ENCODE measurements around the gene RSU1. TPM values are rescaled to one million over a fixed set of nuclear protein-coding genes. Genes with fewer than 3 reads are reported as not detected.
A peak's percentile ranks its signal among the peaks of the same experiment; 100 is the strongest.

Gene RSU1
- total RNA-seq, 1 donor, result 155 TPM

DNA sequence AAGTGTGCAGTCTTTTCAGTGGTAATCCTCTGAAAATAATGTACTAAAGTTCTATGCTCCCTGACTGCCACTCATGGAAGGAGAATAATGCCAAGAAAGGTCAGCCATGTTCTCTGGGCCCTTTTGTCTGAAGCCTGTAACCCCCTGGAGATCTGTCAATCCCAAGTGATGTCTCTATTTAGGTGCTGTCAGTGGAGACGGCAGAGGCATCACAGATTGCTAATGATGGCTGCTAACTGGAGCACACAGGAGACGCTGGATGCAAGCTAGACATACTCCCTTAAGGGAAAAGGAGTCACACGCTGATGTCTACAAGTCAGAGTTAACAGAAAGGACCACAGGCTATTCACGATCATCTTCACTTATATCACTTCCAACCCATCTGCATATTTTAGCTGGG, 118.8 kb downstream of the RSU1 start:
- DNase-seq (ENCODE audit: low read depth), result no peak
- TF ChIP-seq, protein P1, sequence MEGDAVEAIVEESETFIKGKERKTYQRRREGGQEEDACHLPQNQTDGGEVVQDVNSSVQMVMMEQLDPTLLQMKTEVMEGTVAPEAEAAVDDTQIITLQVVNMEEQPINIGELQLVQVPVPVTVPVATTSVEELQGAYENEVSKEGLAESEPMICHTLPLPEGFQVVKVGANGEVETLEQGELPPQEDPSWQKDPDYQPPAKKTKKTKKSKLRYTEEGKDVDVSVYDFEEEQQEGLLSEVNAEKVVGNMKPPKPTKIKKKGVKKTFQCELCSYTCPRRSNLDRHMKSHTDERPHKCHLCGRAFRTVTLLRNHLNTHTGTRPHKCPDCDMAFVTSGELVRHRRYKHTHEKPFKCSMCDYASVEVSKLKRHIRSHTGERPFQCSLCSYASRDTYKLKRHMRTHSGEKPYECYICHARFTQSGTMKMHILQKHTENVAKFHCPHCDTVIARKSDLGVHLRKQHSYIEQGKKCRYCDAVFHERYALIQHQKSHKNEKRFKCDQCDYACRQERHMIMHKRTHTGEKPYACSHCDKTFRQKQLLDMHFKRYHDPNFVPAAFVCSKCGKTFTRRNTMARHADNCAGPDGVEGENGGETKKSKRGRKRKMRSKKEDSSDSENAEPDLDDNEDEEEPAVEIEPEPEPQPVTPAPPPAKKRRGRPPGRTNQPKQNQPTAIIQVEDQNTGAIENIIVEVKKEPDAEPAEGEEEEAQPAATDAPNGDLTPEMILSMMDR (IDR thresholded peaks at IDR 0.05; ENCODE audit: insufficient read depth, low read length), result no peak
- no peak overlapping the region for H3K4me3 ChIP-seq (ENCODE audit: low read depth, low read length)

DNA sequence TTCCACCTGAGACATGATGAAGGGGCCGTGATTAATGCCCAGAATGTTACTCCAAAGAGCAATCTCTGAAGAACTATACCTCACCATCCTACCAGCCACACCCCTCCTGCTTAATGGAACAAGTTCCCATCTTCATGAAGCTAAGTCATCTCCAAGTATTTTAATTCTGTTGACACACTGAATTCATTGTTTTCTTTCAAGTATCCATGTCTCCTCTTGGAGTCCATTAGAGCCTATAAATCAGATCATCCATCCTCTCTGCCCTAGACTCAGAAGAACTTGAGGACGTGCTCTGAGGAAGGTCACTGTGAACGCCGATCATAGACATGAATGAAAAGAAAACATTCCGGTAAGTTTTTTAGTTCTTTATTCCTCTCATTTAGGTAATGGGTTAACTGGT, 126.8 kb downstream of the RSU1 start:
- TF ChIP-seq, protein P1 (IDR thresholded peaks at IDR 0.05; ENCODE audit: insufficient read depth, low read length), result no peak
- no peak overlapping the region for H3K4me3 ChIP-seq (ENCODE audit: low read depth, low read length)
- DNase-seq (ENCODE audit: low read depth), result no peak

GRCh38 chr10:16689696-16690095, 127.5 kb downstream of the RSU1 start:
- H3K4me3 ChIP-seq (ENCODE audit: low read depth, low read length), result no peak overlapping the region
- DNase-seq (ENCODE audit: low read depth), result no peak
- TF ChIP-seq, protein P1 (IDR thresholded peaks at IDR 0.05; ENCODE audit: insufficient read depth, low read length), result no peak

DNA sequence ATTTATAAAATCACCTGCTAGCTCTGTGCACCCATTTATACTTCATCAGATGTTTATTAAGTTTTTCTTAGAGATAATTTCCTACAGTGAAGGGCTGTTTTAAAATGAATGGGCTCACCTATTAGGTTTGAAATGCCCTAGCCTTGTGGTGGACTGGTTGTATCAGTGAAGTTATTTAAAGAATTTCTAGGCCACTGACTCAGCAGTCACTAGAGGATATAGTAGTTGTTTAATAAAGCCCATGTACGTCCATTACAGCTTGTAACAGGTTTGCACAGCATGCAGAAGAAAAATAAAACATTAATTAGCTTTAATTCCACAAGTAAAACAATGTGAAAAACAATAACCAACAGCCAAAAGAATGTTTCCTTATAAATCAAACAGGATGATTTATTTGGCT, 128.0 kb downstream of the RSU1 start:
- DNase-seq (ENCODE audit: low read depth), result peak; percentile 2
- TF ChIP-seq, protein P1 (IDR thresholded peaks at IDR 0.05; ENCODE audit: insufficient read depth, low read length), result no peak
- no peak overlapping the region for H3K4me3 ChIP-seq (ENCODE audit: low read depth, low read length)

- TF ChIP-seq, protein P1 (IDR thresholded peaks at IDR 0.05; ENCODE audit: insufficient read depth, low read length), result no peak
- DNase-seq (ENCODE audit: low read depth), result no peak
- H3K4me3 ChIP-seq (ENCODE audit: low read depth, low read length), result no peak overlapping the region
Observed at GRCh38 chr10:16686054-16686902, 130.9 kb downstream of the RSU1 start.

DNA sequence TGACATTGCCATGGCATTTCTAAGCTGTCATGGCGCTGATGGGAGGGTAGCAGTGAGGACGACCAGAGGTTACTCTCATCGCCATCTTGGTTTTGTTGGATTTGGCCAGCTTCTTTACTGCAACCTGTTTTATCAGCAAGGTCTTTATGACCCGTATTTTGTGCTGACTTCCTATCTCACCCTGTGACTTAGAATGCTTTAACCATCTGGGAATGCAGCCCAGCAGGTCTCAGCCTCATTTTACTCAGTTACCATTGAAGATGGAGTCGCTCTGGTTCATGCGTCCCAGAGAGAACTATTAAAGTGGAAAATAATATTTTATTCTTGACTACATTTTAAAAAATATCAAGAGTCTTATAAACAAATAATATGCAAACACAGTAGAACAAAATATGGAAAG, 131.7 kb downstream of the RSU1 start:
- TF ChIP-seq, protein P1 (IDR thresholded peaks at IDR 0.05; ENCODE audit: insufficient read depth, low read length), result no peak

More for the DNA sequence above, 131.7 kb downstream of the RSU1 start:
- no peak overlapping the region for H3K4me3 ChIP-seq (ENCODE audit: low read depth, low read length)
- no peak for DNase-seq (ENCODE audit: low read depth)

All from fibroblast of the aortic adventitia (primary cell).